Nephron progenitor cell (in vitro differentiated cells): ENCODE measurements around the gene TRIP11.

Source experiments
- DNase-seq: peaks from one replicate; pipeline ENCODE4 v3.0.0; 2021
- H3K27ac Mint-ChIP-seq: 2 replicates; pipeline ENCODE4 v1.8.0; 2021; ENCODE audit warnings: mild to moderate bottlenecking, moderate library complexity, mixed read lengths
- H3K27me3 Mint-ChIP-seq: 2 replicates; pipeline ENCODE4 v1.8.0; 2021; ENCODE audit warnings: mild to moderate bottlenecking, low read depth, mixed read lengths; ENCODE audit not compliant: poor library complexity
- H3K36me3 Mint-ChIP-seq: 2 replicates; pipeline ENCODE4 v1.8.0; 2021; ENCODE audit warnings: low read depth, mixed read lengths
- H3K4me1 Mint-ChIP-seq: 2 replicates; pipeline ENCODE4 v1.8.0; 2021; ENCODE audit warnings: mixed read lengths
- H3K4me3 Mint-ChIP-seq: 2 replicates; pipeline ENCODE4 v1.8.0; 2021; ENCODE audit warnings: mild to moderate bottlenecking, moderate library complexity, mixed read lengths
- H3K9me3 Mint-ChIP-seq: 2 replicates; pipeline ENCODE4 v1.8.0; 2021; ENCODE audit warnings: mild to moderate bottlenecking, moderate library complexity, mixed read lengths
- TF ChIP-seq, protein P1 (sequence below): fragments of 200-600 bp; sonication (generic); IDR thresholded peaks from 2 replicates; pipeline ENCODE4 v1.5.0; 2021; ENCODE audit warnings: antibody characterized with exemption

The TRIP11 gene

DNA sequence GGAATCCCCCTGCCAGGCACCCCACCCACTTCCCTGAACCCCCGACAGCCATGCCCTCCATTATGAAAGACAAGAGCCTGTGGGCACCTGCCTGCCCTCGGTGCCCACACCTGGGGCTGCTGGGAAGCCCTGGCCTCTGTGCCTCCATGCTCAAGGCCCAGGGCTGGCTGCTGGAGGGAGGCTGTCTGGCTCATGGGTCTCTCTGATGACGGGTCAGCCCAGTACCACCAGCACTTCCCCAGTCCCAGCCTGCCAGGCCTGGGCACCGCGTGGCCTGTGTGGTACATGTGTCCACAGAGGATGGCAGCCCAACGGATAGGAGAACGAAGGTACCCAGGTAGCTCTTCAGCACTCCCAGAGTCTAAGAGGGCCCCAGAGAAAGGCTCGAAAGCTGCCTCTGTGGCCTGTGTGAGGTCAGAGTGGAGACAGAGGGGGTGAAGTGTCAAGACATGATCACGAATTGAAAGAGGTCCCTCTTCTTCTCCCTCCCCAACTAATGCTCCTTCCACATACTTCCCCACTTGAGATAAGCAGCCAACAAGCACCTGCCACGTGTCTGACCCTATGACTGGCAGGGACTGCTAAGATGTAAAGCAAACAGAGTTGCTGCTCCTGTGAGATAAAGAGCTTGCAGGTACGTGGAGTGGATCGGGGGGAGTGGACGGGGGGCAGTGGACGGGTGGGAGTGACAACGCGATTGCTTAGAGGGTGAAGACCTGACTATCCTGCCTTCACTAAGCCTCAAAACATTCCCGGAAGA is 113.5 kb downstream of the TRIP11 start:
- H3K36me3 Mint-ChIP-seq: no peaks in the 10 kb centered on the region
- no peak for DNase-seq
- H3K4me3 Mint-ChIP-seq: no peak overlapping the region
- H3K4me1 Mint-ChIP-seq: peaks cover 30% of the 10 kb centered on the region
- H3K27me3 Mint-ChIP-seq: peaks cover 8% of the 10 kb centered on the region
- TF ChIP-seq, protein P1, sequence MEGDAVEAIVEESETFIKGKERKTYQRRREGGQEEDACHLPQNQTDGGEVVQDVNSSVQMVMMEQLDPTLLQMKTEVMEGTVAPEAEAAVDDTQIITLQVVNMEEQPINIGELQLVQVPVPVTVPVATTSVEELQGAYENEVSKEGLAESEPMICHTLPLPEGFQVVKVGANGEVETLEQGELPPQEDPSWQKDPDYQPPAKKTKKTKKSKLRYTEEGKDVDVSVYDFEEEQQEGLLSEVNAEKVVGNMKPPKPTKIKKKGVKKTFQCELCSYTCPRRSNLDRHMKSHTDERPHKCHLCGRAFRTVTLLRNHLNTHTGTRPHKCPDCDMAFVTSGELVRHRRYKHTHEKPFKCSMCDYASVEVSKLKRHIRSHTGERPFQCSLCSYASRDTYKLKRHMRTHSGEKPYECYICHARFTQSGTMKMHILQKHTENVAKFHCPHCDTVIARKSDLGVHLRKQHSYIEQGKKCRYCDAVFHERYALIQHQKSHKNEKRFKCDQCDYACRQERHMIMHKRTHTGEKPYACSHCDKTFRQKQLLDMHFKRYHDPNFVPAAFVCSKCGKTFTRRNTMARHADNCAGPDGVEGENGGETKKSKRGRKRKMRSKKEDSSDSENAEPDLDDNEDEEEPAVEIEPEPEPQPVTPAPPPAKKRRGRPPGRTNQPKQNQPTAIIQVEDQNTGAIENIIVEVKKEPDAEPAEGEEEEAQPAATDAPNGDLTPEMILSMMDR: no peak
- no peak overlapping the region for H3K27ac Mint-ChIP-seq
- no peaks in the 10 kb centered on the region for H3K9me3 Mint-ChIP-seq

DNA sequence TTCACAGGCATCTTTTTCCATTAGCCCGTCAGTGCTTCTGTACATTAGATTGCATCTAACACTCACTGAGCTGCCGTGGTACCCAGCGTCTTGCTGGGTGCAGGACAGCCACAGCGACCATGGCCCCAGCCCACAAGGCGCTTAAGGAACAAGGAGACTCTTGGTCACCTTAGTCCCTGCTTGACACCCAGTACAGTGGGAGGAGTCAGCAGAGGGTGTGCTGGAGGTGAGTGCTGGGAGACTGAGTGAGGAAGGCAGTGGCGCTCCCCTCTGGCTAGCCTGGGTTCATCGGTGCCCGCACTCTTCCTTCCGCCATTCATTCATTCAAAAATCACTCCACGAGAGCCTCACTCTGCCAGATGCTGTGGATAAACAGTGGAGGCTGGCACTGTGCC is 114.1 kb downstream of the TRIP11 start:
- H3K4me1 Mint-ChIP-seq: peaks cover 24% of the 10 kb centered on the region
- no peak overlapping the region for H3K27ac Mint-ChIP-seq
- no peak overlapping the region for H3K4me3 Mint-ChIP-seq
- no peaks in the 10 kb centered on the region for H3K36me3 Mint-ChIP-seq
- DNase-seq: no peak
- H3K9me3 Mint-ChIP-seq: no peaks in the 10 kb centered on the region
- peaks cover 12% of the 10 kb centered on the region for H3K27me3 Mint-ChIP-seq
- TF ChIP-seq, protein P1: no peak

DNA sequence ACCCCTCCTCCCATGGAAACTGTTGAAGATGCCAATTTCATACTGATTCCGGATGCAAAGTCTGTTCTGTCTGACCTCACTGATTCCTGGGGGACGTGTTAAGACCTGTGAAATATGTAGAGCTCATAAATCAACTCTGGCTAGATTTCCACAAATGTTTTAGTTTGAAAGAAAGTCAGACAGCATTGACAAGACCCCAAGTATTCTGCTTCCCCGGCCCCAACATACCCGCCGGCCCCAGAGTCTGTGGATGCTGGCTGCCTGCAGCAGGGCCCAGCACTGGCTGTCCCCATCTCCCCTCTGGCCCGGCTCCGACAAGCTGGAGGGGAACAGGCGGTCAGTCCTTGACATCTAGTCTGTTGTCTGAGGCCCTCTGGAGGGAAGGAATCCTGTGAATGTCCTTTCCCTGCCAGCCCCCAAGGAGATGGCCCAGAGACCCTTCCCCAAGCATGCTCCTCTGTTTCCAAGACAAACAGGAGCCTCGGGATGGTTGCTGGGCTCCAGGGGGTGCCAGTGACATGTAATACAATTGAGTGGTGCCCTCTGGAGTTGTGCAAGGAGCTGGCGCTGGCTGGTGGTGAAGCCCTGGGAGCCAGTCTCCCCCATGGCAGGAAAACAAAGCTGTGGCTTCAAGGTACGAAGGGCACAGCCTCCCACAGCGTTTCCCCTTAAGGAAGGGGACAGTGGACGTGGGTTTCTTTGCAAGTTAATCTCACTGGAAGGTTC is 114.7 kb downstream of the TRIP11 start:
- Mint-ChIP-seq H3K27me3 (peaks cover 12% of the 10 kb centered on the region), H3K27ac (no peak overlapping the region), H3K36me3 (no peaks in the 10 kb centered on the region), H3K9me3 (no peaks in the 10 kb centered on the region), H3K4me1 (peaks cover 18% of the 10 kb centered on the region), H3K4me3 (no peak overlapping the region)
- TF ChIP-seq, protein P1: no peak
- no peak for DNase-seq

DNA sequence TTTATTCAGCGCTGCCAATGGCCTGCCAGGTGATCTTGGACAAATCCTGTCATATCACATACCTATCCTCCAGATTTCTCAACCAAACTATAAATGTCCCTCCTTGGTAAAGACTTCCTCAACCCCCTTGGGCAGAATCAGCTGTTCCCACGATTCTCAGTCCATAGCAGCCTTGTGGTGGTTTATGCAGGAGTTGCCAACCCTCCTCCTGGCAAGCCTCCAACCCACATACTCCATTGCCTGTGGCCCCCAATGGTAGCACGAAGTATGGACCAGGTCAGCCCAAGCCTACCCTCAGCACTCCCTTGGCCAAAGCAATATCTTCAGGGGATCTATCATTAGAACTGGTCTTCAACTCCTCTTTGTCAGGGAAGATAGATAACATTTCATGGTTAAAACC is 119.3 kb downstream of the TRIP11 start:
- TF ChIP-seq, protein P1: no peak
- H3K36me3 Mint-ChIP-seq: no peaks in the 10 kb centered on the region
- no peak for DNase-seq
- H3K4me1 Mint-ChIP-seq: peaks cover 12% of the 10 kb centered on the region
- peaks cover 13% of the 10 kb centered on the region for H3K27me3 Mint-ChIP-seq
- peaks cover 3% of the 10 kb centered on the region for H3K9me3 Mint-ChIP-seq
- H3K27ac Mint-ChIP-seq: no peak overlapping the region
- H3K4me3 Mint-ChIP-seq: no peak overlapping the region

DNA sequence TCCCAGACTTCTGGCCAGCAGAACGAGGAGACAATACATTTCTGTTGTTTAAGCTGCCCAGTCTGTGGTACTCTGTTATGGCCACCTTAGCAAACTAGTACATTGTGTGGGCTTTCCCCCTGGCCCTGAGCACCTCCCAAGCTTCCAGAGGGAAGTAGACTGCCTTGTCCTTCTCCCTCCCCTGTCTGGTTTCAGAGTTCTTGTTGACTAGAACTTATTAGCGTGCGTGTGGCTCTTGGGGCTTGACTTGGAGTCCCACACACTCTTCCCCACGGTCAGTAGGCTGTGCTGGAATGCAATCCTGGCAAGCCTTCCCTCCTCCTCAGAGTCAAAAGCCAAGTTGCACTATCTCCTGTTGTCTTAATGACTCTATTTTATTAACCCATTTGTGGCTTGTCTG is 120.0 kb downstream of the TRIP11 start:
- Mint-ChIP-seq H3K4me1 (peaks cover 10% of the 10 kb centered on the region), H3K9me3 (peaks cover 4% of the 10 kb centered on the region), H3K27ac (no peak overlapping the region), H3K36me3 (no peaks in the 10 kb centered on the region), H3K4me3 (no peak overlapping the region), H3K27me3 (peaks cover 13% of the 10 kb centered on the region)
- TF ChIP-seq, protein P1: no peak
- DNase-seq: no peak
